ENCODE results near the gene LARGE1.
"Not testable (repeated sequence)": the region's sequence is repeated elsewhere in the genome, so short reads cannot be mapped to it uniquely, and the experiment has no call there.

LARGE1 gene

DNA sequence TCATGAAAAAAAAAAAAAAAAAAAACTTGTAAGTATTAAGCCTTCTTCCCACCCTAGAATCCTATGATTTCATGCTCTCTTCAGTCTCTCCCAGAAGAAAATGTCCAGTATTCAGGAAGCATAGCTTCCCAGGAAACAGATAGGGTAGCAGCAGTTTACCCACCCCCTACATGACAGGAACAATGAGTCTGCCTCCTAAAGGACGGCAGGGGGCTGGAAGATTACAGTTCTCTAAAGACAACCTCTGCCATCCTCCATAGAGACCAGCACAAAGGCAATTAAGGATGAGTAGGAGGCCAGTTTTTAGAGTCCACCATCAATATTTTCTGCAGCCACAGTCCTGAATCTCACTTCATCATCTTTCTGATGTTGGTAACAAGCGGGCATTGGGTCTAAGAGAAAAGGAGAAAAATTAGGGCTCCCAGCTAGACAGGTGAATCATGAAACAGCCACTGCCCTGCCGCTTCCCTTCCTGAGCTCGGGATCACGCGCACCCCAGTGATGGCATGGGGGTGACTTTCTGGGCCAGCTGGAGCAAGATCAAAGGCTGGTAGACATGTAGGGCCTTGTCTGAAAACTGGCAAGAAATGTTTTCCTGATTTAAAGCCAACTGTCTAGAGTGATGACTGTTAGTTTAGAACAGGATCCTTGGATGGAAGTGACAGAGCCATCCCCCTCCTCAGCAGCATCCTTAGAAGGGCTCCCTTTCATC is 322.8 kb downstream of the LARGE1 start:
- DNase-seq (ENCODE audit: low read depth in 2 of 2) = no peak

DNA sequence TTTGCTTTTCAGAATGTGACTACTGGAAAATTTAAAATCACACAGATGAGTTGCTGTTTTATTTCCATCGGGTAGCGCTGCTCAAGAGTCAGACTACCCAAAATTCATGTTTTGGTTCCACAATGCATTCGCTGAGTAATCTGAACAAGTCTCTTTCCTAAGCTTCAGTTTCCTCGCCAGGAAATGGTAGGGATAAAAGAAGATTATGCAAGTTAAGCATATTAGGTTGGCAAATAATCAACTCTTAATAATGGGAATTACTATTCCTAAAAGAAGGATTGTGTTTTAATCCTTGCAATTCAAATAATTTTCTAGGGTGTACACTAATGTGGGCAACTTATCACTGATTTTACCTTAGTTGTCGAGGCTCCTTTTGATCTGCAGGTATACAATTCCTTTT is 326.5 kb downstream of the LARGE1 start:
- DNase-seq (ENCODE audit: low read depth in 2 of 2) = no peak

DNA sequence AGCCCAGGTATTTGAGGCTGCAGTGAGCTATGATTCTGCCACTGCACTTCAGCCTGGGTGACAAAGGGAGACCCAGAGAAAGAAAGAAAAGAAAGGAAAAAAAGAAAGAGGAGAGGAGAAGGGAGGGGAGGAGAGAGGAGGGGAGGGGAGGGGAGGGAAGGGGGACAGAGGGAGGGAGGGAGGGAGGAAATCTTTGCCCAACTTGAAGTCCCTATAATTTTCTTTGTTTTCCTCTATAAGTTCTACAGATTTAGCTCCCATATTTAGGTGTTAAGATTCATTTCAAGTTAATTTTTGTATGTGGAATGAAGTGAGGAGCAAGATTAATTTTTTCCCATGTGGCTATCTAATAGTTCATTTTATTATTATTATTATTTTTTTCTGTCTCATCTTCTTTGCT is 328.3 kb downstream of the LARGE1 start:
- DNase-seq (ENCODE audit: low read depth in 2 of 2) = no peak

DNA sequence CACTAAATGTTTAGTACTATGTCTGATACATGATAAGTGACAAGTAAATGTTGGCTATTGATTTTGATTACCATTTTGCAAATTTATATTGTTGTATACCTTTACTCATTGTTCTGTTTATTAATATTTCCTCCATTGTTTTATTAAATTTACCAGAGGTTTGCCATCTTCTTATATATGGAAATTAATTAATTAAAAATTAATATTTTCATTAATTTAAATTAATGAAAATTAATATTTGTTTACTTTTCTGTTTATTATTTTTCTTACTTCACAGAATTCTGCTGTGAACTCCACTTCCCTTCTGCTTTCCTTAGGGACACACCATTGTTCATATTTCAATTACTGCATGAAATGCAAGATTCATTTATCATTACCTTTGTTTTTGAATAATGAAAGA is 331.0 kb downstream of the LARGE1 start:
- DNase-seq (ENCODE audit: low read depth in 2 of 2) = no peak

DNA sequence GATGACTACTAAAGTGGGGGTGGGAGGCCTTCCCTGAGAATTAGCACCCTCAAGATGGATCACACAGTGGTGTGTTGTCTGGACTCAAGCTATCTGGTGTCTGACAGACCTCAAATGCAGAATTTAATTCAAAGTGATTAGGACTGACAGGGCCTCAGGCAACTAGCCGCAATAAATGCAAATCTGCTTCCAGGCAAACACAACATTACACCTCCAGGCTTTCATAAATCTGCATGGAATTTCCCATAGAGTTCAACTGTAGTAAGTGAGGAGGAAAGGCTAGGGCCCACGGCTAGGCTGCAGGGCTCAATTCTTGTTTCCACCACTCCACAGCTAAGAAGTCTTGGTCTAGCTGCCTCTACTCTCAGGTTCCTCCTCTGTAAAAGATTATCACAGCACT is 331.4 kb downstream of the LARGE1 start:
- DNase-seq (ENCODE audit: low read depth in 2 of 2) = no peak

DNA sequence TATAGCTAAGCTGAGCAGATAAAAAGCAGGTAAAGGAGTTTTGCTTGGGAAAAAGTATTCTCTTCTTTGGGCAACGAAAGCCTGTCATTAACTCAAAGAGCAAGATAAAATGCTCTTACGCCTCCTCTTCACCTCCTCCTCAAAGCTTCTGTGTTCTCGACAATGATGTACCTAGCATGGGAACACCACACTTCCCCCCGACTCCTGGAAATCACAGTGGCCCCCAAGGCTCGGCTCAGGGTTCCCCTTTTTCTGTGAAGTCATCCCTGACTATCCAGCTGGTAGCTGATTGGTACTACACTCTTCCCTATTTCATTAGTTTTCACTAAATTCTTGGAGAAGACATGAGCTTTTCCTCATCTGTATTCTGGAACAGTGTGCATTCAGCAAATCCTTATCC is 336.1 kb downstream of the LARGE1 start:
- no peak for DNase-seq (ENCODE audit: low read depth in 2 of 2)

DNA sequence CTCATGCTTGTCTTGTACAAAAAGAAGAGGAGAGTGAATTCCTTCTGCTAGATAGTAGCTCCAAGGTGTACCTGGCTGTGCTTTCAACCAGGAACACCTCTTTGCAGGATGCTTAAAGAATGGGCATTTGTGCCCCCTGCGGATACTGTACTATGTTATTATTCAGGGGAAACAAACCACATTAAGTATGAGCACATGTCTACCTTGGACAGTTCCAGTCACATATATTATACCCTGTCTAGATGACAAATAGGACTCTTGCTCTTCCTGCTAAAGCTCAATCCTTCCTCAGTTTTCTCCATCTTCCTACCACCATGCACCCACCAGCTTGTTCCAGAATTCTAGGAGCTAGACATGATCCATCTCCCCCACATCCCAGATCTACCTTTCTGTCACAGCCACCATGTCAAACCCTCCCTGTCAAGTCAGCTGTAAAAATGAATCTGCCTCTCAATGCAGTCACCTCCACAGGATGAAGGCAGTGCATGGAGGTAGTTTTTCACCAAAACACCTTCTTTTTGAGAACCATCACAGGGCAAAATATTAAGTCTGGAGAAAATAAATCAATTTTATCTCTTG is 337.4 kb downstream of the LARGE1 start:
- no peak for DNase-seq (ENCODE audit: low read depth in 2 of 2)

DNA sequence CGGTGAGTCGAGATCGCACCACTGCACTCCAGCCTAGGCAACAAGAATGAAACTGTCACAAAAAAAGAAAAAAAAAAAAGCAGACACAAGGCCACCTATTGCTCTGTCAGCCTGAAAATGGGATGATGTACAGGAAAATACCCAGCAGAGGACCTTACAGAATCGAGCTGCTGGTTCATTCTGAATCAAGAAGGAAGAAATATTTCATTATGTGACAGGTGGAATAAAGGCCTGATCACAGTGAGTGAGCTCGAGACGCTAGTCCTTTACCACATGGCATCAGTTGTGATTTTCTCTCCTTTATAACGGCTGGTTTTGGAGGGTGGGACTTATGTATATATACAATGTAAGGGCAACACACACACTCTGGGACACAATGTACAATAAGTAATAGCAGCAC is 340.0 kb downstream of the LARGE1 start:
- no peak for DNase-seq (ENCODE audit: low read depth in 2 of 2)

DNA sequence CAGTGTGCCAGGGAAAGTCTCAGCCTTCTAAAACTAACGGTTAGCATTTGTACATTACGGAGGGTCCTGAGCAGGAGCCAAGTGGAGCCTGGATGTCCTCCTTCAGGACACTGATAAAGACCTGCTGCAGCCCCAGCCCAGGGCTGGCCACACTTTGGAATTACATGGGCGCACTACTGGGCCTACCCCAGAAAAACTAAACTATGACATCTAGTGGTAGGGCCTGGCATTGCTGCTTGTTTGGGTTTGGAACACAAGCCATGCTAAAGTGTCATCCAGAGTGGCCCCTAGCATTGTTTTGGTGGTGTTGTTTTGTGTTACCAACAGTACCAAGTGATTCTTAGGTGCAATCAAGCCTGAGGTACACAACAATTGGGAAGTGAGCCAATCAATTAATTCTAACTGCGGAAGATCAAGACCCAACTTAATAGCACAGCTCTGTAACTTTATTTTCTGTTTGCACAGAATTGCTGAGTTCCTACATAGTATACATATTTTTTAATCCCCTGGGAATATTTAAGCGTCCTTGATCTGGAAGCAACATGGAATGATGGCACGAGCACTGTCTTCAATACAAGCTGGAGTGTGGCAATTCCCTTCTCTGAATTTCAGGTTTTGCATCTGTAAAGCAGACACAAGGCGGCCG is 340.7 kb downstream of the LARGE1 start:
- DNase-seq (ENCODE audit: low read depth in 2 of 2) = peak; percentile 3 to 17

DNA sequence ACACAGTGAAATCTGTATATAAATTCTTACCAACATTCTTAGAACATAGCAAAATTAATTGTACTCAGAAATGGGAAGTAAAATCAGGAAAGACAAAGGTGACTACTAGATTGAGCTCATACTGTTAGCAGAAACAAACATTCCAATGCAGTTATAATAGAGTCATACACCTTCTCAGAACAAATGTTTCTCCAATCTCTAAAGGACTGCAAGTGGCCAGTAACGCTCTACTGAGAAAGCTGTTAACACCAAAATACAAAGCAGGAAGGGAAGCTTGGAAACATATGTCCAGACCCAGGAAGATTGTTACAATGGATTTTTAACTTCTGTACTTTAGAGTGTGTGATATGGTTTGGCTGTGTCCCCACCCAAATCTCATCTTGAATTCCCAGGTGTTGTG is 341.5 kb downstream of the LARGE1 start:
- DNase-seq (ENCODE audit: low read depth in 2 of 2) = no peak

DNA sequence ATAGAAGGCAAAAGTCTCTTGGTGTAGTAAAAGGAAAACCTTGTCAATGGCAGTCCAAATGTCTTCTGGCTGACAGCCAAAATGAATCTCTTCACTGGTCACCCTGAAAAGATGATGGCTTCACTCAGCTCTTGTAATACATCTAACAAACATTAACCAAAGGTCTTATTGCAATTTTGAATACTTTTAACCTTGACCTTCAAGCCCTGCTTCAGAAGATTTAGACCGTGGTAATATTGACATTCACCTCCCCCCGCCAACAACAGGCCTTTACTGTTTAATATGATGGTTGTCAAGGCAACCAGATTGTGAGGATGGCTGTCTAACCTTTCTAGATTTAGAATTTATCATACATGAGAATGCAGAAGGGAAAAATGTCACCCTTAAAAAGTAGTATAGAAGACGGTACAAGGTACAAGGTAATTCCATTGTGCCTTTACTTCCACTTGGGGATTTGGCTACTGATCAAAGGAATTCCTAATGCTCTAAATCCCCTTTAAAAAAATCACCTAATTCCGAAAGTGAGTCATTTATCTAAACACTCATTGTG is 342.3 kb downstream of the LARGE1 start:
- no peak for DNase-seq (ENCODE audit: low read depth in 2 of 2)

DNA sequence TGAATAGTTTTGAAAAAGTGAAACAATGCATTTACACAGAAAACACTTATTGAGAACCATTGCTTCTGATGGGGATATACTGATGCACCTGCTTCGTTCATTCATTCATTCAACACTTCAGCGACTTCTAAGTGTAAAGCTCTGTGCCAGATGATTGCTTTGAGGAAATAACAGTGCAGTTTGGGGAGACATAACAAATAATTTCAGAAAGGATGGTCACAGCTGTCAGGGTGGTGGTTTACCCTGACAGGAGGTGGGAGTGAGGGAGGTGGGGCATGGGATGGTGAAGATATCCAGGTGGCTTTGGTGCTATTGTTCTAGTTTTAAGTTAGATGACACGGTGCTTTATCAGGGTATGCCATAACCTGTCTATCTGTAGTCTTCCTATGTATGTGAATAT is 344.1 kb downstream of the LARGE1 start:
- no peak for DNase-seq (ENCODE audit: low read depth in 2 of 2)

DNA sequence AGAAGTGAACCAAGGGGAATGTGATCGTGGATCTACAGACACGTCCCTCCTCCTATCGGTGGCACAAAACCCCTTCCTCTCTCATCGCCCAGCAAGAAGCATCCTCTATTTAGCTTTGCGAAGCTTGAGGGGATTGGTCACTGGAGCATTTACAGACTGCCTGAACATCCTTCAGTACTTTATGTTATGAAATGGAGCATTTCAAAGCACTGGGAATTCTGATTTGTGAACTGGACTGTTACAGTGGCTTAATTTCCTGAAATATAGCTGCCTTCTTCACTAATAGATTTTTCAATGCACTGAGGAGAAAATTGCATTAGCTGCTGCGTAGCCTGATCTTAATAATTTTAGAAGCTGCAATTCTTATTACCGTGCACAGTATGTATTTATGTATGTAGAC is 344.5 kb downstream of the LARGE1 start:
- no peak for DNase-seq (ENCODE audit: low read depth in 2 of 2)

DNA sequence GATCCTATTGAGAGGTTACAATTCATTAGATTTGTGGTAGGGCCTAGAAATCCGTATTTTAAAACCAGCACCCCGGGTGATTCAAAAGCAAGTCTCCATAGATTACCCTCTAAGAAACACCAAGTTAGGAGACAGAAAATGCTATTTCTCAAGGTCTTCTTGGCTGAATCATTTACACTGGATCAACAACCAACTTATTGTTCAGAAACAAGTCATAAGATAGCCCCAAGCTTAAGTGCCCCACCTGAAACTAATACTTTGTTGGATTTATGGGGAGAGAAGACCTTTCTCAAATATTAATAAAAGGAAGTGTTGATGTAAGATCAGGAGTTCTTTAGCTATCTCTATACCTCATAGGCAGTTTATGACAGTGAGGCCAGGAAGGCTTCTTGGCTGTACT is 345.2 kb downstream of the LARGE1 start:
- DNase-seq (ENCODE audit: low read depth in 2 of 2) = no peak

DNA sequence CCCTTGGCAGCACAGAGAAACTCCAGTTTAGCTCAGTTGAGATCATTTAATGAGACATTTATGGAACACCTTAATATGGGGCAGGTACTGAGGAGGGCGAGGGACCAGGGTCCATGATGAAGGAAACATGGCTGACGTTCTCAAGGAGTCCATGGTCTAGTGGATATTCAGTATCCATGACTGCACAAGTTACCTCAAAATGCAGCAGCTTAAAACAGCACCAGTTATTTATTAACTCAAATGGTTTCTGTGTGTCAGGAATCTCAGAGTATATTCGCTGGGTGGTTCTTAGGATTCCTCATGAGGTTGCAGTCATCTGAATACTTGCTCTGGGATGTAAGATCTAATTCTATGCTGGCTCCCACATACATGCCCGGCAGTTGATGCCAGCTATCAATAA is 346.8 kb downstream of the LARGE1 start:
- no peak for DNase-seq (ENCODE audit: low read depth in 2 of 2)

DNA sequence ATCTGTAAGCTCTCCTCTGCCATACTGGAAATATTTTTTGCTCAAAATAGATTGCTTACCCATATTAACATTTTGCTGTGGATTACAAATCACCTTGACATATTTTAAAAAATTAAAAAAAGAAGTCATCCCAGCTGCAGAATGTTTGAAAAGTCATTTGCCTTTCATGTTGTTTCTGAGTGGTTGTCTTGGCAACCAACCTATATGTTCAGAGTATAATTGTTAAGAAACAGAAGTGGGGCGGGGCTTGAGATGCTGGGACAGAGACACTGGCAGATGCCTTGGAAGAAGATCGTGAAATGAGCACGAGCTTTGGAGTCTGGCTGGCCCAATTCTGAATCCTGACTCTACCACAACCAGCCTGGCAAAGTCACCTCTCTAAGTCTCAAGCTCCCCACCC is 348.2 kb downstream of the LARGE1 start:
- DNase-seq (ENCODE audit: low read depth in 2 of 2) = no peak

DNA sequence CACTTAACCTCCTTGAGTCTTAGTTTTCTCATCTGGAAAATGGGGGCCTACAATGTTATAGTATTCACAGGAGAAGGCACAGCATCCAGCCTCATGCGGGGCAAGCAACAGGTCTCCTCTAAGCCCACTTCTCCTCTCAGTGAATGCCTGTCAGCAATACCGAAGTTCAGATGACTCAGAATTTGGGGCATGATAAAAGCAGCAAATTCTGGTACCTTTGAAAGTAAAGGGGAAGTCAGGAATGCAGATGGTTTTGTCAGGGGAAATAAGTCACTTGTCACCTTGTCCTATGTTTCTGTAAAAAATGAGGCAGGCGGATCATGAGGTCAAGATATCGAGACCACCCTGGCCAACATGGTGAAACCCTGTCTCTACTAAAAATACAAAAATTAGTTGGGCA is 350.2 kb downstream of the LARGE1 start:
- DNase-seq (ENCODE audit: low read depth in 2 of 2) = no peak

DNA sequence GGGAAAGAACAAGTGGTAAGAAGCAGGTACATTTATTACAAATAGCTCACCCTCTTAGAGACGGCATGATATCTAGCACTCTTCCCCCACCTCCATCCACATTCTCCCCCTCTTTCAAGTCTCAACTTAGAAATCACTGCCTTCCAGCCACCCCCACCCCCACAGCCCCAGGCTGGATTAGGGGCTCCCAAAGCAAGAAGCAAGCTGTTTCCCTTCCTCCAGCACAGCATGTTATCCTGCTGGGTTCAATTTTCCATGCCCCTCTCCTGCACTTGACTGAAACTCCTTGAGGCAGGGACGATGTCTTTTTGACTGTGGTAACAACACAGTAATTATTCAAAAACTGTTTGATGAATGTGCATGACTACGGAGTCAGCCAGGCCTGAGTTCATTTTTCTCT is 350.7 kb downstream of the LARGE1 start:
- DNase-seq (ENCODE audit: low read depth in 2 of 2) = no peak

DNA sequence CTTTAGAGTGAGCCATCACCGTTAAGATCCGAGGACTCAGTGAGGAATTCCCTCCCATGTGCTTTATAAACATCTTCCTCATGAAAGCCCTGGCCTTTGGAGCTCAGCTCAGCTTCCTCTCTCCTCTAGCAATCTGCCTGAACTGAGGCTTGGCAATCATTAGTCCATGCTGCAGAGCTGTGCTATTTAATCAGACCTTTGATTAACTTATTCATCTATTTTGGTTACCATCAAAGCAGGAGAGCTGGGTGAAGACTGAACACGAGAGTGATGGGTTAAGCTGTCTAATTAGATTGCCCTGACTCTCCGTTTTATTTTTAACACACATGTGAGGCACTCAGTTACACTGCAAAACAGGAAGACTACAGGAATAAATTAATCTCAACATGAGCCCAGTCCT is 351.3 kb downstream of the LARGE1 start:
- DNase-seq (ENCODE audit: low read depth in 2 of 2) = no peak

DNA sequence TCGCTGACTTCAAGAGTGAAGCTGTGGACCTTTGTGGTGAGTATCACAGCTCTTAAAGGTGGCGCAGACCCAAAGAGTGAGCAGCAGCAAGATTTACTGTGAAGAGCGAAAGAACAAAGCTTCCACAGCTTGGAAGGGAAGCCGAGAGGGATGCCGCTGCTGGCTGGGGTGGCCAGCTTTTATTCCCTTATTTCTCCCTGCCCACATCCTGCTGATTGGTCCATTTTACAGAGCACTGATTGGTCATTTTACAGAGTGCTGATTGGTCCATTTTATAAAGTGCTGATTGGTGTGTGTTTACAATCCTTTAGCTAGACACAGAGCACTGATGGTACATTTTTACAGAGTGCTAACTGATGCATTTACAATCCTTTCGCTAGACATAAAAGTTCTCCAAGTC is 353.8 kb downstream of the LARGE1 start:
- not testable (repeated sequence) for DNase-seq (ENCODE audit: low read depth in 2 of 2)

DNA sequence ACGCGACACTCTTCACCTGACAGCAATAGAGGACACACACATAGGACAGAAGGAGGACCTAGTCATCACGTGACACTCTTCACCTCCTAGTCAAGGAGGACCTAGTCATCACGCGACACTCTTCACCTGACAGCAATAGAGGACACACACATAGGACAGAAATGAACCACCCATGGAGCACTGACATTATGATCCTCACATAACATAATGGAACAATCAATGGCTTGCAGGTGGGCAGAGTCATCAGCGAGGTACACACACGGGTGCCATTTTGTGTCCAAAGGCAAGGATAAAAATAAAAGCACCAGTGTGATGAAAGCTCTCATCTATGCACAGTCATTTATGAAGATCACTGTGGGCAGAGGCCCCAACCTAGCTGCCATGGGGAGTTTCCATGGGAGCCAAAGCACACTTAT is 354.7 kb downstream of the LARGE1 start:
- no peak for DNase-seq (ENCODE audit: low read depth in 2 of 2)

DNA sequence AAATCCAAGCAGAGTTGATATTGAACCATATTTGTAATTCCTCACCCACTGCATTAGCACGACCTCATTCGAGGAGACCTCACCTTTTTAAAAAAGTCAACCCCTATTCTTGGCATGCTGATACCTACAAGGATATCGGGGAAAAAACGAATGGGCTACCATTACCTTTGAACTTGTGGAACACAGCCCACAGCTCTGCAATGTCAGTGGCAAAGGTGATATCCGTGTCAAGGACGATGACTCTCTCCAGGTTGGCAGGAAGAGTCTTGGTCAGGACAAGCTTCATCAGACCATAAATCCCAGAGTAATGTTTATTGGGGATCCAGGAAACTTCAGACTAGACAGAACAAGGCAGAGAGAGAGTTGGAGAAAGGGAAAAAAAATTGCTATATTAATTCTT is 355.6 kb downstream of the LARGE1 start:
- DNase-seq (ENCODE audit: low read depth in 2 of 2) = no peak

Measured in activated CD4-positive, alpha-beta T cell treated with anti-CD3 and anti-CD28 coated beads for 24 hours (primary cell).